ENCODE measurements around the gene KCNIP4.

Gene KCNIP4

DNA sequence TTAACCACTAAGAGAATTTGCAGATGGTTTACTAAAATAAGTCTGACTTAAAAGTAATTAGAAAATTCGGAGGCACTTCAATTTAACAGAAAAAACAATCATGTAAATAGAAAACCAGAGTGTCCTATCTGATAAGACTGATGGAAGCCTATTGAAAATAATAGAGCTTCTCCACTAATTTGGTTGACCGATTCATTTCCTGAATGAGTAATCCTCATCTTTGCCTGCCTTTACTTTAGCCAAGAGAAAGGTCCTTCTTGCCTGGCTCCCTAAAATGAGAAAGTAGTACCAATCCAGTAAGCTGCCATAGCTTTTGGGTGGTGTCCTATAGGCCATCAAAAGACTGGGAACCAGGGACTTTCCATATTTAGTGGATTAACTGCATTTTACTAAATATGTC, 48.4 kb downstream of the KCNIP4 start:
- no peak for DNase-seq

DNA sequence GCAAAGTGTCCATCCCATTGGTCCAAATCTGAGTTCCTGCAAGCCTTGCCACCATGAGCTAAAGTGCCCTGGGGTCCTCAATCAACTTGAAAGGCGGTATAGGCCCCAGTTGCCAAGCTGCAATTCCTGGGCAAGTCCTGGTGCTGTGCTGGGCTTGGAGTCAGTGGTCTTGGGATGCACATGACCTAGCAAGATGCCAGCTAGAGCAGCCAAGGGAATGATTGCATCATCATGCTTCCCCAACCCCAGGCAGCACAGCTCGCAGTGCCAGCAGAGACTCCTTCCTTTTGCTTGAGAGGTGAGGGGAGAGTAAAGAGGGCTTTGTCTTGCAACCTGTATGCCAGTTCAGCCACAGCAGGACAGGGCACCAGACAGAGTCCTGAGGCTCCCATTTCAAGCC, 50.5 kb downstream of the KCNIP4 start:
- no peak for DNase-seq

DNA sequence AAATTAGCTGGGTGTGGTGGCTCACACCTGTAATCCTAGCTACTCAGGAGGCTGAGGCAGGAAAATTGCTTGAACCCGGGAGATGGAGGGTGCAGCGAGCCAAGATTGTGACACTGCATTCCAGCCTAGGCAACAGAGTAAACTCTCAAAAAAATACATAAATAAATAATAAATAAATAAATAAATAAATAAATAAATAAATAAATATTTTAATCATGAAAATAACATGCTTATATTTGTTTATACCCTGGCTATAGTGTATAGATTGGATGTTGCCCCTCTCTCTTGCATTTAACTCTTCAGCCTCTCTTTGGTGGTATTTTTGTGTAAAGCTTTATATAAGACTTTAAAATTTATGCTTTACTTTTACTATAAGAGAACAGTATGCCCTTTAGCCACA, 51.8 kb downstream of the KCNIP4 start:
- no peak for DNase-seq

DNA sequence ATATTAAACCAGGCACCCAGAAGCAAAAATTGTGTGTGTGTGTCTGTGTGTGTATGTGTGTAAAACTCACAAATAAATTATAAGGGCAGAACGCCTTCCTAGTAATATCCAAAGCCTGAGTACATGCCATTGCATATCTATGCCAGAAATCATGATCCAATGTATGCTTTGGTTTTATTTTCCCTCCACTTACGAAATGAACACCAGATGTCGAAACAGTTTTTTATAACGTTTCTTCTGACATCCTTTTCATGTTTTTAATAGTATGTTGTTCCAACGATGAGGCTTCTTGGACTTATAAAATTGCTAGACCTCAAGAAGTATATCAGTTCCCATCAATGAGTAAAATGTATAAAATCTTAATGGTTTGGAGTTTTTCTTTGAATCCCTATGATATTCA, 55.4 kb downstream of the KCNIP4 start:
- no peak for DNase-seq

DNA sequence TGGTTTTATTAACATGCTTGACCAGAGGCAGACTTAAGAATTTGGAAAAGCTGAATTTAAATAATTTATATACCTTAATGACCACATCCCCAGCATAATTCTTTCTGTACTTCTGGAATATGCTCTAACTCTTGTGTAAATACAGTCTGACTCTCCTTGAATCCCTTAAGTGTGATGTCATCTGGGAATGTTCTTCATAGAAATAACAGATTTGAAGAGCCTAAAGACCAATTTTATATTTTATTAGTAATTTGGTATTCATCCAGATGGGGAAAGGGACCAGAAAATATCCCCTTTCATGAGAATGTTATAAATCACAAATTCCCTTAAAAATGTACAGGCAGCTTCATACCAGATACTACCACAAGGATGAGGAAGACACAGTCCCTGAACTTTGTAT, 58.3 kb downstream of the KCNIP4 start:
- DNase-seq: no peak

DNA sequence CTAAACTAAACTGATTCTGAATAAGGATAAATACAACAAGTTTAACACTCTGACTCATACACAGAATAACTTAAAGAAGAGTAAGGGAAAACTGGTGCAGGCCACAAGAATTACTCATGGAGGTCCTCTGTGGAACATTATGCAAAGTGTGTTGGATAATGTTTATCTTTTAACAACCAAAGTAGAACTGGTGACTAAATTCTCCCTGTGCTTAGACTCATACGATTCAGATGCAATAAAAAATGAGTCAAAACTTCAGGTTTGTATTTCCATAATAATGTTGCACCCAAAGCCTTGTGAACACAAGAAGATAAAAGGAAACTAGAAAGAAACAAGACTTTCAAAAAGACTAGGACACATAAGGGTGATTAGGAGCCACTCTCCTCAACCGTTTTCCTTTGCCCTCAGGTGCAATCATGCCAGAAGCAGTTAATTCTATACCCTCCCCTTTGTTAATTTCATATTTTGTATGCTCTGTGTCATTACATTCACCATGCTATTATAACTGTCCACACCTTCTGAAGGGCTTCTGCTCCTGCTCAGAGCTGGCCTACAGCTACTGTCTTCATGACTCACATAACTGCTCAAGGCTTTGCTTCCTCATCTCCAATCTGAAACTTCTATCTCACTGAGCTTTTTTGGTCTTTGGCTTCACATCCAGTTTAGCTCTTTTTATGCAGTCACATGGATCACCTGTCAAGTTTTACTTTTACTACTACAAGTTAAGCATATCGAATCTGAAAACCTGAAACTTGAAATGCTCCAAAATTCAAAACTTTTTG, 60.2 kb downstream of the KCNIP4 start:
- DNase-seq: no peak

DNA sequence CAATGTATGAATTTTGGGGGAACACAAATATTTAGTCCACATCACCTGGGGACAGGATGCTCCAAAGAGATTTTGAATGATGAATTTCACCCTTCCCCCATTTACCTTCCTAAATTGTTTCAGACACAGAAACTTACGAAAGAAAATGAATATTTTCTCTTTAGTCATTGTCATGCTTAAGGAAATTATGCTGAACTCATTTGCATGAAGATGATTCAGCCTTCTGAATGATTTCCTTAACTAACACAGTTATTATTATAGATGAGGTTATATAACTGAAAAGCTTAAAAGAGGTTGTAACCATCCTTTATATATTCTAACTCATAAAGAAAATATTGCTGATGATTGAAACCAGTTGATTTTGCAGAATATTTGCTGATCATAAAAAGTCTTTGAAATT, 61.1 kb downstream of the KCNIP4 start:
- DNase-seq: no peak

DNA sequence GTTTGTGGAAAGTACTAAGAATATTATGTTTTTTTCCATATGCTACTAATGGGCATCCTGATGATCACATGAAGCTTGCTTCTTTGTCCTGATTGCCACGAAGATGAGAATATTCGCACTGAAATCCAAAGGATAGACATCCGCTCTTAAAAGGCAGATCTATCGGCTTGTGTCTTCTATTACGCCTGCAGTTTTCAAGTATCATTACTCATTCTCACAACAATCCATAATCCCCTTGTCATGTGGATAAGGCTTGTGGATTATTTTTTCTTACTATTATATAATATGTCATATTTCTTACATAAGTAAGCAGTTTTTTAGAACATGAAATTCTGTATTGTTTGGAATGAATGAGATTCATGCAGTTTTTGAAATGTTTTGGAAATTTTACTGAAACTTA, 62.8 kb downstream of the KCNIP4 start:
- no peak for DNase-seq

DNA sequence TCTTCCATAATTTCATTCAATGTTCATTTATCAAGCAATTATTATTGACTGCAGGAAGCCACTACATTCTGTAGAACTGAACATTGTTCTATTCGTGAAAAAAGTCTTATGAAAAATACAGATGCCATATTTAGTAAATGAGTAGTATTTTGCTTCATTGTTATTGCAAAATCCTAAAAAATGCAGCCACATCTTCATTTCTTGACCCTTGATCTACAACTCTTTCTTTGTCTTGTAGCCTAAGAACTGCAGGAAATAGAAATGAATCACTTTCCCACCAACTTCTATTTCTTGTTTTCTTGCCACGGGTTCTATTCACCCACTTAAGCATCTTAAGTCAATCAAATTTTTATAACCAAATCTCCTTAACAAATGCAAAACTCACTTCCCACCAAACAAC, 63.3 kb downstream of the KCNIP4 start:
- no peak for DNase-seq

DNA sequence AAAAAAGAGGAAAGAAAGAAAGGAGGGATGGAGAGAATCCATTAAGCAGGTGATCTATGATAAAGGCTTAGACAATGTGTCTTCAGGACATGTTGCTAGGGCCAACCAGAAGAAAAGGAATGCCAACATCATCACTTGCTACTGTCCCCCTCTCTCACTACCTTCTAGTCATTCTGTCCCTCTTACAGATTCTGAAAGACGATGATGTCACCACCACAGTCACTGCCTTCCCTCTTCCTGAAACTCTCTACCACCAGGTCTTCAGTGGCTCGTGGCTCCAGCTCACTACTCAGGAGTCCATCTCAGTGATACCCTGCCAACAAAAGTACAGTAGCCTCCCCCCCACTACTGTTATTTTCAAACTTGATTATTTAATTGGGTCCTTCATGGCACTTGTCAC, 64.0 kb downstream of the KCNIP4 start:
- no peak for DNase-seq

DNA sequence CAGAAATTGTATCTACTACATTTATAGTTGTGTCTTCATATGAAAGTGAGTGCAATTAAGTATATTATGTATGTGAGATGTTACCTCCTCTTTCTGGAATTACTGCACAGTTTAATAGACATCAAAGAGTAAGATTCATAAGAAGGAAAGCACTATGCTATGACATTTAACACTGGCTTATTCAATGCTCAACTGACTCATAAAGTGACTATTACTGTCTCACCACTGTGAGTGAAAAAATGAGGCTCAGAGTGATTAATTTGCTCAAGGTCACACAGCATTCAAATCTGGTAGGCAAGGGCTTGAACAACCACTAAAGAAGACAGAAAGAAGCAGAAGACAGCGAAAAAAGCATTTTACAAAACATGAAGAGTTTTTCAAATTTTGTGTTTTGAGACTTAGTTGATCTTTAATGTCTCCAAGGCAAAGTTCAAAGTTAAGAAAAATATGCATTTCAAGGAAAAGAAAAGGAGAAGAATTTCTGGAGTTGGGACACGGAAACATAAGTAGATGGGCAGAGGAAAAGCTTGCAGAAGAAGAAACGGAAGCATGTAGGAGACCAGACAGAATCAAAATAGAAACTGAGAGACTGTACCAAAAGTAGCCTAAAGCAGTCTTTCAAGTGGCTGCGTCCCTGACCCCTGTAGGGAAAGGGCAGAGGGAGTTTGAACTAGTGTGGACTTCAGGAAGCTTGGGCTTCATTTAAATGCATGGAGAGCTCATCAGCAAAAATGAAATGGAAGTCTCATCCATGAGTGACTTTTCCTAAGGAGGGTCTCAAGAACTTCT, 66.3 kb downstream of the KCNIP4 start:
- no peak for DNase-seq

DNA sequence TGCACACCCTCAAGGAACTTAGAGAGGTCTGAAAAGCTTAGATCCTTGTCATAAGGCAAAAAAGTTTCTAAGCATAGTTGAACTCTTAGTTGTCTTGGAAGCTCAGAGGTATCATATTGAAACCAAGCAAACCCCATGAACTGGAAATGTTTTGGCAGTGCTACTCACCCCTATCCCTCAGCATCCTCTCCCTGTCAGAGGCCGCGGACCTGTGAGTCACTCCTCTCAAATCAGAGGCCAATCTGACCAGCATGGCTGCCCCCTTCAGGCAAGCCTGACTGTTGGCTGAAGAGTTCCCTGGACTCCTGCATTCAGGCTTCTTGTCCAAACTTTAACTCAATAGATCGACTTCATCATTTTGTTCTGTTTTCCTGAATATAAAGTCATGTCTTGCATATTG, 69.4 kb downstream of the KCNIP4 start:
- no peak for DNase-seq

DNA sequence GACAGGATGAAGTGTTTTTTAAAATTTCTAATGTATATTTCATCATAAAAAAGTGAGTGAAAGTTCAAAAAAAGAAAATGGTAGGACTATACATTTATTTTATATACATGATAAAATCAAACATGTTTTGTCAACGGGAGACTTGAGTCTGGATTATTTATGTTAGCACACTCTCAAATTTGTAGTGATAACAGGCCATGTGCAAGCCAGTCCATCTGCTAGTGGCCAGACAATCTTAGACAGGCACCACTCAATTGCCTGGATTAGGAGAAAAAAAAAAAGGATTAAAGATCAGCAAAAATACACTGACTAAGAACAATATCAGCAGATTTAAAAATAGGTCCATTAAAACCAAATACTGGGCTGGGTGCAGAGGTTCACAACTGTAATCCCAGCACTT, 71.9 kb downstream of the KCNIP4 start:
- no peak for DNase-seq

DNA sequence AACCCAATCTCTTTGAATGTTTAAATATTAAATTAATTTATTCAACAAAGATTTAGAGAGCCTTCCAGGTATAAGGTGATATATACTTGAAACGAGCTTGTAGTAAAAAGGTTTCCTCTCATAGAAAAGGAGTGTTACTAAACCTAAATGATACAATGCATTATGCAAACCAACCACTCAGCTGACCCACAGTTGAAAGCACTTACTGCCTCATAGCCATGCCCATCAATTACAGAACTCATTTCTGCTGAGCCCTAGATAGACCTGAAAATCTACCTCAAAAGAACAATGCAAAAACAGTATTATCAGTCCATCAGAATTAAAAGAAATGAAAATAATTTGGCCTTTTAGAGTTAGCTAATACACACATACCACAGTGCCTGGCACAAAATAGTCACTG, 75.4 kb downstream of the KCNIP4 start:
- DNase-seq: no peak

DNA sequence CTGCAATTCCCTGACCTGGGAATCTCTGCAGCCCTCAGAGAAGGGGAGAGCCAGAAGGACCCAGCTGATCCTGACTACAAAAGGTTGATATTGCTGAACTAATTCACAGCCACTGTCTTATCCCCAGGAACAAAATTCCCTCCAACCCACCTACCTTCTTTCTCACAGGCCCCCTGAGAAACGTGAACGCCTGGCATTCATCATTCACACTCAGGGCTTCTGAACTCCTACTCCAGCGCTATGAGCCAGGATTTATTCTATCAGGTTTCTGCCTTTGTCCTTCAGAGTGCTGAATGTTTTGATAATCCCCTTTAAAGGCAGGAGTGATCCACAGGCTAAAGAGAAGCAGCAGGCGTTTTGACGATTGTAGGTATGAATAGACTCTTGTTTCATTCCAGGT, 76.5 kb downstream of the KCNIP4 start:
- DNase-seq: no peak

DNA sequence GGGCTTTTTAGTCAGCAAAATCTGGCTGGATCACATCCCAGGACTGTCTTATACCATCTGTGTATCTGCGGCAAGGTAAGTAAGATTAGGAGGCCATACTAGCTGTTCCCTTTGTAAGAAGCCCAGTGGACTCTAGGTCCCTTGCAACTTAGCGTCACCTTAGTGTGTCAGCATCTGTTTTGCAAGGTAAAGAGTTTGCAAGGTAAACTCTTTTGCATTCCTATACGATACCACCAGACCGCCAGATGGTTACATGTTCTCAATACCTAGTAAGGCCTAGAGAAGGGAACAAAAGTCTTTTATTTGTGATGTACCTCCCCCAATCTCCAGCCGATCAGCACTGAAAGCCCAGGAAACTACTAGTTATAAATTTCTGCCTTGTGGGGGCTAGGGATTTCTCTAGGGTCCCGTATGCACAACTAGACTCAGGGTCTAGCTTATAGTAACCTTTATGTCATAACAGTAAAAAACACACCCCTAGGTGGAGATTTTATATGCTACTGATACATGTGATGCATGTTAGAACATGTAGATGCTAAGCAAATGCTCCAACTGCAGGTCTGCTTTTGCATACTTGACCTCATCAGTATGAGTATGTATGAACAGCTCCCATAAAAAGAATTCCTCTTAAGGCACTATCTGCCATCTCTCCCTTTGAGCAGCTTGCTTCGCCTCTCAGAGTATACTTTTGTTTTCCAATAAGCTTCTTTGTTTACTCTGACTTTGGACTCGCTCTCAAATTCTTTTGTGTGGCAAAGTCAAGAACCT, 78.4 kb downstream of the KCNIP4 start:
- no peak for DNase-seq

DNA sequence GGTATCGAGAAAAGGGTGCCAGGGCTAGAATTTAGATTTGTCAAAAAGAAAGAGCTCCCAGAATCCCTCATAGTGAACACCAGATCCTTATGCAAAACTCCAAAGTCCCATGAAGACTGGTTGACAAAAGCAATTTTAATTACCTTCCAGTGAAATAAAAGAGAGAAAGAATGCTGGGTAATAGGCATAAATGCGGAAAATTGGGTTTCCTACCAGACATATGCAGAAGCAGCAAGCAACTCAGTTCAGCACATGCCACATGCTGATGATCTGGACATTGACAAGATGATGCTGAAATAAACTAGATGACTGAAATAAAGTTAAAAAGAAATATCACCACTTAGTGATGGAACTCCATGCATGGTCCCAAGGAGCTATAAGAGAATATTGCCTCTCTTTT, 83.9 kb downstream of the KCNIP4 start:
- DNase-seq: no peak

DNA sequence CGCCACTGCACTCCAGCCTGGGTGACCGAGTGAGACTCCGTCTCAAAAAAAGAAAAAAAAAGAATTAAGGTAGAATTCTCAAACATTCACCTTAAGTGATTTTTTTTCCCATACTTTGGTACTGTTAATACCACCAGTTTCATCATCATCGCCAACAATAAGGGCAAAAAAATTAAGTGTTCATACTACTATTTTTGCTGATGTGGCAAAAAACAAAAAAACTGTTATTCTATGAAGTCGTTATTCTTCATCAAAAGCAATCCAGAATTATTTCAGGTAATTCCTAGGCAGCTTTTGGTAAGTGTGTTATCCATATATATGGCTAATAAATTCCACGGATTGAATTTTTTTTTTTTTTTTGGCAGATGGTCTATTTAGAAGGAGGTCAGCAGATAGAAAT, 85.7 kb downstream of the KCNIP4 start:
- no peak for DNase-seq

DNA sequence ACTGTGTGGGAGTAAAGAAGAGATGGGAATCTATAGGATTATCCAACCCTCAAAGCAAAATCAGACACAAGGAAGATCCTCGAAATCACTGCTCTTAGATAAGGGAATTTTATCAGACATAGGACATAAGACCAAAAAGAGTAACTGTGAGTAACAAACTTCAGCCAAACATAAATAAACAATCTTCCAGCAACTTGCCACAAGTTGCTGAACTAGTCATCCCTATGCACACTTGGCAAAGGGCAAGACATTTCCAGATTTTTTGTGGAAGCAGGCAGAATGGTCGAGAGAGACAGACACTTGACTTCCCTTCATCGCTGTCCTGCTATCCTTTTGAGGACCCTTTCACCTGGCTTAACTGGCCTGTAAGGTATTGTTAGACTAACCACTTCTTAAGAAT, 89.6 kb downstream of the KCNIP4 start:
- no peak for DNase-seq

DNA sequence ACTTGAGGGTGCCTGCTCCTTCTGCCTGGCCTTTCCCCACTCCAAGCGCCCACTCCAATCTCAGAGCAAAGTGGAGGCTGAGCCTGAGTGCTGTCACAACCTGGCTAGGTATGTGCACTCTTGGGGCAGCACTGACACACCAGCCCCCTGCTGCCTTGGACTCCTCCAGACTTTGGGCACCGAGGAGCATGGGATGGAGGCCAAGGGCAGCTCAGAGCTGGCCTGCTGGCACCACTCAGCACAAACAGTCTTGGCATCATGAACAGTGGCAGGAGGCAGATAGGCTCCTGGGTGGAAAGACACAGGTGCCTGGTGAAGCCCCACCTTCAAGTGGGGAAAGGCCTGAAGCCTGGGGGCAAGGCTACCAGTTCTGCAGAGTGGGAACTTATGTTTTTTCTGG, 91.8 kb downstream of the KCNIP4 start:
- DNase-seq: no peak

DNA sequence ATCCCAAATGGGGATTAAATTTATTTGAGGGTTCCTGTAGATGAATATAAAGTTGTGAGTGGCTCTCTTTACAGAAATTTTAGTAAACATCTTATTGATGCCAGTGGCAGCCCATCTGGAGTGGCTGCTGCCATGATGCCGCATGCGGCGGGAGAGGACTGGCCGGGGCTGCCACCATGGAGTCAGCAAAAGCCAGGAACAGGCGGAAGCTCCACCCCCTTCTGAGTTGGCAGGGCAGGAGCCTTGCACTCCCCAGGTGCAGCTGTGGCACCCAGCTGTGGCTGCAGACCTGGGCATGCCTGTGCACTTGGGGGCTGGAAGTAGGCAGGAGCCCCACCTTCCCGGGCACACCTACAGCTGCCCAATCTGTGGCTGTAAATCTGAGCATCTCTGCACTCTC, 92.3 kb downstream of the KCNIP4 start:
- no peak for DNase-seq

DNA sequence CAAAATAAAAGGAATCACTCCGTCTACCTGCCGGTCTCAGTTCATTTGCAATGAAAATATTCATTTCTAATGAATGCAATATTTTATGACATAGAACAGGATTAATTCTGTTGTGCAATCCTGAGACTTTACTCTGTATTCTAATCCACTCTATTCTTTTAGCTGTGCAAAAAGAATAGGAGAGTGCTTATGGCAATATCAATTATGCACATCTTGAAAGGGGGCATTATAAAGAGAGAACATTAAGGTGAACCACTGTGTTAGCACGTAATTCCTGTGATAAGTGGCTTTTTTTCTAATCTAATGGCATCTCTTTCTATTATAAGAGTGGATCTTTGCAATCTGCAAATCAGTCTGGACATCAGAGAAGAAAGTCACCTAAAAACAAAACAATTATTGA, 99.5 kb downstream of the KCNIP4 start:
- no peak for DNase-seq

DNA sequence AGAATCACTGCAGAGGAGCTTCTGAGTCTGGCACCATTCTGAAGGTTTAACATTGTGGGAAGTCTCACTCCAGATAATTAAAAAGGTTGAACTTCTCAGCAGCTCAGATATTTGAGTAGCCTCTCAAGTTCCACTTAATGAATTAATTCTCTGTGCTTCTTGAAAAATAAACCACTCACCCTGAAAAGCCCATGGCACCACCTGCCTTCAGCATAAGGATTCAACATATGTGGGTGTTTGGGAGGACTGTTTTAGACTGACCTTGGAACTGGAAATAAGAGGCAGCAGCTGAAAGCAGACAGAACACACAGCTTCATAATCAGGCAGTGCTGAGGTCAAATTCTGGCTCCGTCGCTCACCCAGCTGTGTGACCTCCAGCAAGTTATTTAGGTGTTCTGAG, 100.6 kb downstream of the KCNIP4 start:
- peak; percentile 0 for DNase-seq

DNA sequence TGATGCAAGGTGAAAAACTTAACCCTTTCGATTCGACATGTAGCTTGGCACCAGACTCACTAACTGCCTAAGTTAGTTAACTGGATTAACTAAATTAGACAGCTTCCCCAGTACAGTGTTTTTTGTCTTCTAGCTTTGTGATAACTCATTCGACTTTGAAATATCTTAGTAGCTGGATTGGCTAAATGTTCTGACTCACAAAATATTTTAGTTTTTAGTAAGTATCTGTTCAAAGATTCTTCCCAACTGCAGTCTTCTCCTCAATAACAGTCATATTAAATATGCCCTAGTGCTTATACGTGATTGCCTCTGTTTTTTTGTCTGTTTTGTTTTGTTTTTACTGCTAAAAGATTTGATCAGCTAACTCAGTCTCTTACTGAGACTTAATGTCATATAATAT, 102.9 kb downstream of the KCNIP4 start:
- DNase-seq: no peak
